ENCODE measurements around the gene TMEM54. TPM values are rescaled to one million over a fixed set of nuclear protein-coding genes. Genes with fewer than 3 reads are reported as not detected.

The TMEM54 gene
- total and polyA plus RNA-seq, 2 of the 13 experiments (the other 11 are each of a cell fraction or from before 2014, with no cell fraction given): 2.5 to 2.9 TPM

GRCh38 chr1:32898056-32898455 is 3.1 kb downstream of the TMEM54 start:
- Histone ChIP-seq H3K9ac (ENCODE audit: insufficient read depth, low read depth, low read length) (no peak overlapping the region), H3K4me1 (ENCODE audit: insufficient read depth, low read length) (no peaks in the 10 kb centered on the region), H3K27ac (ENCODE audit: extremely low read length, insufficient read depth, low read length) (no peak overlapping the region), H3K79me2 (ENCODE audit: insufficient read depth, low read length) (no peaks in the 10 kb centered on the region), H3K36me3 (replicated peaks in 1 of 2; ENCODE audit: control insufficient read depth in 1 of 2, insufficient read depth in 2 of 2, low read length in 2 of 2) (no peaks in the 10 kb centered on the region), H3K4me3 (replicated peaks in 1 of 3; ENCODE audit: insufficient read depth in 1 of 3, low read depth in 2 of 3, low read length in 3 of 3) (no peak overlapping the region), H3K27me3 (ENCODE audit: control insufficient read depth in 1 of 2, insufficient read depth in 2 of 2, low read length in 2 of 2) (peaks cover 13 to 63% of the 10 kb centered on the region in 2 experiments), H3K4me2 (ENCODE audit: low read depth, low read length) (no peak overlapping the region), H3K9me3 (ENCODE audit: low read length) (no peaks in the 10 kb centered on the region), H2AFZ (ENCODE audit: low read length) (no peak overlapping the region), H4K20me1 (ENCODE audit: insufficient read depth, low read length) (0 out of 2 replicates have a peak, but pooled peaks cover 2% of the 10 kb centered on the region)
- no peak for ATAC-seq
- TF ChIP-seq ZNF746 (CRISPR knock-in tag; IDR thresholded peaks at IDR 0.05) (no peak), GZF1 (CRISPR knock-in tag; IDR thresholded peaks at IDR 0.05) (no peak), MAZ (IDR thresholded peaks at IDR 0.05; ENCODE audit: borderline replicate concordance, low read depth, low read length) (no peak), MAZ (CRISPR knock-in tag; IDR thresholded peaks at IDR 0.05; ENCODE audit: low read depth) (no peak), ZBTB2 (CRISPR knock-in tag; IDR thresholded peaks at IDR 0.05; ENCODE audit: low read depth) (no peak), ZNF17 (CRISPR knock-in tag; IDR thresholded peaks at IDR 0.05) (no peak), ZNF740 (CRISPR knock-in tag; IDR thresholded peaks at IDR 0.05) (no peak), SNAPC2 (CRISPR knock-in tag; IDR thresholded peaks at IDR 0.05) (no peak), ETV5 (CRISPR knock-in tag; IDR thresholded peaks at IDR 0.05; ENCODE audit: borderline replicate concordance) (no peak), ZBTB26 (CRISPR knock-in tag; IDR thresholded peaks at IDR 0.05; ENCODE audit: borderline replicate concordance) (no peak), MEIS1 (CRISPR knock-in tag; IDR thresholded peaks at IDR 0.05; ENCODE audit: borderline replicate concordance) (no peak), ZNF709 (CRISPR knock-in tag; IDR thresholded peaks at IDR 0.05) (no peak), BORCS8-MEF2B (CRISPR knock-in tag; IDR thresholded peaks at IDR 0.05) (no peak), ARID2 (CRISPR knock-in tag; IDR thresholded peaks at IDR 0.05; ENCODE audit: borderline replicate concordance) (no peak), THAP11 (CRISPR knock-in tag; IDR thresholded peaks at IDR 0.05) (no peak), RAD51 (IDR thresholded peaks at IDR 0.05; ENCODE audit: borderline replicate concordance) (no peak), ZNF557 (CRISPR knock-in tag; IDR thresholded peaks at IDR 0.05) (no peak), USF2 (IDR thresholded peaks at IDR 0.05; ENCODE audit: low read depth, low read length) (no peak), USF2 (CRISPR knock-in tag; IDR thresholded peaks at IDR 0.05; ENCODE audit: borderline replicate concordance) (no peak)
- DNase-seq (ENCODE audit: low spot score): no peak
- ChIA-PET POLR2A (no interaction called here), CTCF (ENCODE audit: low intra/inter-chr PET ratio, low total read pairs) (no interaction called here)
- BruUV-seq (replicated peaks): no TSS peak
- FAIRE-seq: no peak
- in situ Hi-C loops (cut with HindIII; ENCODE audit: extremely low pct_ligation_motif_present, low pct_unique_long_range_greater_than_20kb): no loop called here
- WGBS (ENCODE audit: low lambda C conversion rate): no CpG with 5 or more reads among the region's 9 CpGs
- intact Hi-C loops (cut with micrococcal nuclease; ENCODE audit: unreplicated experiment): no loop called here
